ENCODE data around the gene RSPH10B2.
"Not testable (repeated sequence)": the region's sequence is repeated elsewhere in the genome, so short reads cannot be mapped to it uniquely, and the experiment has no call there.

The RSPH10B2 gene

DNA sequence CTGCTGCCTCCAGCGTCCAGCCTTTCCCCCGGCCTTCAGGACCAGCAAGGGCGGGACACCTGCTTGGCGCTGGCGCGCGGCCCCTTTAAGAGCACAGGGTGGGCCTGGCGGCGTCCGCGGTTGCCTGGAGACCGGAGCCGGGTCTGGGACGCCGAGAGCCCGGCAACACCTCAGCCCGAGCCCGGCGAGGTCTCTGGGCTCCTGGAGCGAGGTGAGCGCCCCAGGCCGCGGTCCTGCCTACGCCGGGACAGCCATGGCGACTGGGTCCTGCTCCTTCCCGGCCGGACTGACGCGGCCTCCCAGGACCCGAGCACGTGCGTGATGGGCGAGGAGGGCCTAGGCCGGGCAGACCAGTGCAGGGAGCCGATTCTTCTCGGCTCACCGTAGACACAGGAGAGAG lies at the start of gene RSPH10B2:
Gene RSPH10B2 (plus strand): TSS at position 140 of the 400 bp plus-strand sequence. CDS start 3,575 bp downstream, outside the sequence.
- not testable (repeated sequence) for H3K27ac ChIP-seq; H3K9ac ChIP-seq (ENCODE audit: insufficient read length); DNase-seq (ENCODE audit: low read depth, low spot score); H3K4me3 ChIP-seq; H3K9me3 ChIP-seq (ENCODE audit: low read depth, low read length); H3K36me3 ChIP-seq (ENCODE audit: insufficient read depth, low read length)

DNA sequence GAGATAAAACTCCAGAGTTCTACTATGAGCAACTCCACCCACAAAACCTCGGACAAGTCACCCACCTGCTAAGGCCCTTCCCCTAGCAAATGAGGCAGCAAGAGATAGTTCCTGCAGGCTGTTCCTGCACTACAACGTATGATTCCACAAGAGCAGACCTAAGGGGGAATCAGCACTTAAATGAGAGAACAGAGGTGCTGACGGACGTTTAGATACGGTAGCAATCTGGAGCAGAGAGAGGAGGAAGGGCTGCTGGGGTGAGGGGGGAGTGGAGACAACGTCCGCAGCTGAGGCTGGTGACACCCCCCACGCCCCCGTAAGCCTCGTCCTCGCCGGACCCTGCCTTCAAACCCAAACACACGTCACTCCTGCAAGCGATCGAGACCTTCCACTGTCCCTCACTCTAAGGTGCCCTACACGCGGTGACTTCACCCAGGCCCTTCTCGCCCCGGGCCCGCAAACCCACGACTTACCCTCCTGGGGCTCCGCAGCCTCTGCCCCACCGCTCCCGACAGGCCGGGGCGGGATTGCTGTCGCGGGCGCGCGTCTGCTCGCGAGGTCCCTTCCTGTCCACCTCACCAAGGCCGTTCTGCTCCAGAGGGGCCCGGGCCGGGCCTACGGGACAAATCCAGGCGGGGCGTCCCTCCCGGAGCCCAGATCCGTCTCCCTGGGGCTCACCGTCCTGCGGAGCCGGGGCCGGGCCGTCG lies 47.8 kb upstream of the RSPH10B2 start:
- peaks cover 26% of the 10 kb centered on the region for H3K9me3 ChIP-seq (ENCODE audit: low read depth, low read length)
- no peak for DNase-seq (ENCODE audit: low read depth, low spot score)
- peaks cover 40% of the 10 kb centered on the region for H3K36me3 ChIP-seq (ENCODE audit: insufficient read depth, low read length)
- H3K9ac ChIP-seq (ENCODE audit: insufficient read length) = peak overlapping the region; percentile 96
- H3K4me3 ChIP-seq = peak overlapping the region; percentile 93
- TF ChIP-seq EZH2 (IDR thresholded peaks at IDR 0.05) (no peak), FOXP2 (optimal IDR thresholded peaks at IDR 0.05; ENCODE audit: control extremely low read depth, extremely low read length, insufficient read depth) (no peak), POLR2AphosphoS5 (IDR thresholded peaks at IDR 0.05; ENCODE audit: borderline replicate concordance, low read depth, low read length) (no peak)
- H3K27ac ChIP-seq = no peak overlapping the region; the same call in 1 of the 2 replicates

DNA sequence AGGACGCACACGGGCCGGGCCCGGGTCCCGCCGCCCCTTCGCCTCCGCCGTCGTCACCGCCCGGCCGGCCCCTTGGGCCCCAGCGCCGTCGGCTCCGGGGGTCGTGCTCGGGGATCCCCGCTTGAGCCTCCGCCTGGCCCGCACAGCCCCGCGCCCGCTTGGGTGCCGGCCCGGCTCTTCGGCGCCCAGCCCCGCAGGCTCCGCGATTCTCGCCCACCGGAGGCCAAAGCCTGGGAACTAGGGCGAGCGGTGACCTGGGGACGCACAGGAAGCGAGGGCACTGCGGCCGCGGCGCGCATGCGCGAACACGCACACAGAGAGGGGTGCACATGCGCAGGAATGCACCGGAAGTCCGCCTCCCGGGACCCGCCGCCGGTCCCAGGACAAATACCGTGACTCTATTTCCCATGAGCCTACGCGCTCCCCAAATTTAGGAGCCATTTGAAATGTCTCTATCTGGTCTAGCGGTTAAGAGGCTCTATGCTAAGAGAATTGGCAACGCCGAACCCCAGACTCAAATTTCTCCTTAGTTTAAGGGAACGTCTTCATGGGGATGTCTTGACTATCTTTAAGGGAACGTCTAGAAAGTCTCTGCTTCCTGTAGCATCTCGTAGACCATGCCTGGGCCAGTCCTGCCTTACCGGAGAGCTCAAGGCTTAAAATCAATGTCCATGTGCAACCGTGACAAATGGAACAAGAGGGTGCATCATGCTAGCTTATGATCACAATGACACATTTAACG lies 47.1 kb upstream of the RSPH10B2 start, which contains the start of gene ZNF12:
Gene ZNF12 (minus strand): TSS at position 282 of the 742 bp plus-strand sequence. CDS start 1,774 bp downstream, outside the sequence.
- Histone ChIP-seq H3K4me3 (peak within 1 kb of the TSS; percentile 93), H3K9me3 (ENCODE audit: low read depth, low read length) (peaks cover 20% of the 10 kb centered on the region), H3K36me3 (ENCODE audit: insufficient read depth, low read length) (peaks cover 33% of the 10 kb centered on the region), H3K27ac (peak within 1 kb of the TSS; percentile 77; the same call in 1 of the 2 replicates), H3K9ac (ENCODE audit: insufficient read length) (peak within 1 kb of the TSS; percentile 96)
- TF ChIP-seq EZH2 (IDR thresholded peaks at IDR 0.05) = no peak
- no peak for TF ChIP-seq FOXP2 (optimal IDR thresholded peaks at IDR 0.05; ENCODE audit: control extremely low read depth, extremely low read length, insufficient read depth)
- TF ChIP-seq POLR2AphosphoS5 (IDR thresholded peaks at IDR 0.05; ENCODE audit: borderline replicate concordance, low read depth, low read length) = peak; percentile 87
- peak; percentile 39 for DNase-seq (ENCODE audit: low read depth, low spot score)

DNA sequence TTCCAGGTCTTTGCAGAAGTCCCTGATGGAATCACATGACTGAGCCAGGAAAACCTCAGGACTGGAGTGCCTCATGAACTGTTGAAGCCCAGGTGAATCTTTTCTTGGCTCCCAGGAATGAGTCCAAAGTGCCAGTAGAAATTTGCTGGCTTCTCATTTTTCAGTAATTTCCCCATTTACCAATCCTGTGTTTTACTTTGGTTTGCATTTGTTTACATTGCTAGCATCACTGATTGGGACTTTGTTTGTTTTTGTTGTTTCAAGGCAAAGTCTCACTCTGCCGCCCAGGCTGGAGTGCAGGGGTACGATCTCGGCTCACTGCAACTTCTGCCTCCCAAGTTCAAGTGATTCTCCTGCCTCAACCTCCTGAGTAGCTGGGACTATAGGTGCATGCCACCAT lies 45.6 kb upstream of the RSPH10B2 start:
- no peak overlapping the region for H3K27ac ChIP-seq

DNA sequence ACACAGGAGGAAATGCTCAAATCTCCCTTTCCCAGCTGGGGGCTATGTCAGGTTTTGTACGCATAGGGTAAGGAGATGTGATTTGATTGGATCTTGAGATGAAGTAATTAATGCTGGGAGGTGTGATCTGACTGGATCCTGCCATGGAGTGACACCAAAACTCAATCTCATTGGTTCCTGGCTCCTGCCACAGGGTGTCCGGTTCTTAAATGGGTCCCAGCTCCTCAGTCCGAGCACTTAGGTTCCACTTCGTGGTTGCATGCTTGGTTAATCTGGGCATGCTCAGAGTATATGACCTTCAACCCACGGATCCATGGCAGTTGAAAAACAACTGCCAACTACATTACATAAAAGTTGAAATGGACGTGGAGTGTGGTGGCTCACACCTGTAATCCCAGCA lies 44.1 kb upstream of the RSPH10B2 start:
- Histone ChIP-seq H3K27ac (no peak overlapping the region), H3K4me3 (no peak overlapping the region), H3K36me3 (ENCODE audit: insufficient read depth, low read length) (peaks cover 7% of the 10 kb centered on the region), H3K9me3 (ENCODE audit: low read depth, low read length) (peaks cover 5% of the 10 kb centered on the region; the same call in 1 of the 2 replicates), H3K9ac (ENCODE audit: insufficient read length) (no peak overlapping the region)
- TF ChIP-seq FOXP2 (optimal IDR thresholded peaks at IDR 0.05; ENCODE audit: control extremely low read depth, extremely low read length, insufficient read depth) = no peak
- TF ChIP-seq POLR2AphosphoS5 (IDR thresholded peaks at IDR 0.05; ENCODE audit: borderline replicate concordance, low read depth, low read length) = no peak
- TF ChIP-seq EZH2 (IDR thresholded peaks at IDR 0.05) = no peak
- DNase-seq (ENCODE audit: low read depth, low spot score) = no peak

More for the DNA sequence above, 45.6 kb upstream of the RSPH10B2 start:
- Histone ChIP-seq H3K9me3 (ENCODE audit: low read depth, low read length) (peaks cover 15% of the 10 kb centered on the region), H3K36me3 (ENCODE audit: insufficient read depth, low read length) (peaks cover 22% of the 10 kb centered on the region), H3K9ac (ENCODE audit: insufficient read length) (no peak overlapping the region), H3K4me3 (no peak overlapping the region)
- DNase-seq (ENCODE audit: low read depth, low spot score) = no peak
- TF ChIP-seq POLR2AphosphoS5 (IDR thresholded peaks at IDR 0.05; ENCODE audit: borderline replicate concordance, low read depth, low read length) = no peak
- TF ChIP-seq EZH2 (IDR thresholded peaks at IDR 0.05) = no peak

DNA sequence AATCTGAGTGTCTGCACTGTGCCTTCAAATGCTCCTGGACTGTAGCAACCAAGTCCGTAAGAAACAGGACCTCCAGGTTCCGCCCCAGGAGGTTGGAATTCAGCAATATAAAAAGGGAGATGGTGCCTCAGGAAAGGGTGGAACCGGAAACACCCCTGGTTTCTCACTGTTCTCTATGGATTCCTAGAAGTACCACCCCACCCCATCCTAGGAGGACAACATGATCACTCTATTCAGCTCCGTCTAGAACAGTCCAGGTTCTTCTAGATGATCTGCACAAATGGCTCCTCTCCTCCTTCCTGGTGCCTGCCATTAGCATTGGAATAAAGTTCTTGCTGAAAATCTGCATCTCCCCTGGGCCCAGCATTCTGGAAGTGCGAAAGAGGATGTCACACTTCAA lies 39.5 kb upstream of the RSPH10B2 start:
- Histone ChIP-seq H3K9ac (ENCODE audit: insufficient read length) (no peak overlapping the region), H3K36me3 (ENCODE audit: insufficient read depth, low read length) (no peaks in the 10 kb centered on the region), H3K4me3 (no peak overlapping the region), H3K27ac (no peak overlapping the region), H3K9me3 (ENCODE audit: low read depth, low read length) (no peaks in the 10 kb centered on the region)
- no peak for DNase-seq (ENCODE audit: low read depth, low spot score)
- no peak for TF ChIP-seq FOXP2 (optimal IDR thresholded peaks at IDR 0.05; ENCODE audit: control extremely low read depth, extremely low read length, insufficient read depth)
- no peak for TF ChIP-seq POLR2AphosphoS5 (IDR thresholded peaks at IDR 0.05; ENCODE audit: borderline replicate concordance, low read depth, low read length)
- no peak for TF ChIP-seq EZH2 (IDR thresholded peaks at IDR 0.05)

DNA sequence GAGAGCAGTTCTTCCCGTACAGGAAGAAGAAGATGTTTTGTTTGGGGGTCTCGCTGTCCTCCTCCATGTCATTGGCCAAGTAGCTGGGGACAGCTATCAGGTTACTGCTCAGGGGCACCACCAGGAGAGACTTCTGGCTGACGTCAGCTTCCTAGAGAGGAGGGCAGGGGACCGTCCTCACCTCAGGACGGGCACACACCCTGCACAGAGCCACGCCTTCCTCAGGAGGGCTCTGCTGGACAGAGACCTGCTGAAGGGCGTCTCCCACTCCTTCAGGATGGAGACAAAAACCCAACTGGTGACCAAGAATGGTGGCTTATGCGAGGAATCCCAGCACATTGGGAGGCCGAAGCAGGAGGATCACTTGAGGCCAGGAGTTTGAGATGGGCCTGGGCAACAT lies 38.0 kb upstream of the RSPH10B2 start:
- H3K36me3 ChIP-seq (ENCODE audit: insufficient read depth, low read length); H3K27ac ChIP-seq; H3K4me3 ChIP-seq; DNase-seq (ENCODE audit: low read depth, low spot score); H3K9ac ChIP-seq (ENCODE audit: insufficient read length); H3K9me3 ChIP-seq (ENCODE audit: low read depth, low read length): not testable (repeated sequence)

DNA sequence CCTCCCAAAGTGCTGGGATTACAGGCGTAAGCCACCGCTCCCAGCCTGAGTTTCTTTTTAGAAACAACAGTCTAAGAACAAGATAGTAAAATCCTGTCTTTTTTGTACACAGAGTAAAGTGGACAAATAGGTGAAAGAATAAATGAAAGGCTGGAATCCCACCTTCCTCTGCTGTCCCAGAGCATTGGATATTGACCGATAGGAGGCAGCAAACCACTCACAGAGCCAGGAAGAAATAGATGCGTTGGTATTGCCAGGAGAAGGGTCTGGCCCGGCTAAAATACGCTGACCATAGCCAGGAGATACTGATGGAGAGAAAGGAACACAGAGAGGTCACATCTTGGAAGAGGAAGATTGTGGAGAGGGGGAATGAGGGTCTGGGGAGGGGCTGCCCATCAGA lies 35.8 kb upstream of the RSPH10B2 start:
- Histone ChIP-seq H3K36me3 (ENCODE audit: insufficient read depth, low read length) (no peaks in the 10 kb centered on the region), H3K27ac (no peak overlapping the region), H3K4me3 (no peak overlapping the region), H3K9ac (ENCODE audit: insufficient read length) (no peak overlapping the region), H3K9me3 (ENCODE audit: low read depth, low read length) (no peaks in the 10 kb centered on the region)
- no peak for DNase-seq (ENCODE audit: low read depth, low spot score)
- TF ChIP-seq POLR2AphosphoS5 (IDR thresholded peaks at IDR 0.05; ENCODE audit: borderline replicate concordance, low read depth, low read length) = no peak
- no peak for TF ChIP-seq EZH2 (IDR thresholded peaks at IDR 0.05)
- TF ChIP-seq FOXP2 (optimal IDR thresholded peaks at IDR 0.05; ENCODE audit: control extremely low read depth, extremely low read length, insufficient read depth) = no peak

DNA sequence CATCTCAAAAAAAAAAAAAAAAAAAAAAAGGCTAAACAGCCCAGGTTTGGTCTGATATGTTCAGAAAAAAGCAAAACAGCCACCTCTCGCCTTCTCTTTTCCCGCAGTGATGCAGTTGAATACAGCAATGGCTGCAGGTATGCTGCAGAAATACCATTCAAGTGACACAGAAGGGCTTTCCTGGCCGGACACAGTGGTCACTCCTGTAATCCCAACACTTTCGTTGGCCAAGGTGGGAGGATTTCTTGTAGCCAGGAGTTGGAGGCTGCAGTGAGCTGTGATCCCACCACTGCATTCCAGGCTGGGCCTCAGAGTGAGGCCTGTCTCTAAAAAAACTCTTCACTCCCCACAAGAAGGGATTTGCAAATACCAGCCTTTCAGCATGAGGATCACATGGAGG lies 29.6 kb upstream of the RSPH10B2 start:
- not testable (repeated sequence) for DNase-seq (ENCODE audit: low read depth, low spot score); H3K36me3 ChIP-seq (ENCODE audit: insufficient read depth, low read length); H3K4me3 ChIP-seq; H3K9ac ChIP-seq (ENCODE audit: insufficient read length); H3K27ac ChIP-seq; H3K9me3 ChIP-seq (ENCODE audit: low read depth, low read length)

Measured in SK-N-MC (cell line).